ENCODE data around the gene TCN2. TPM values are rescaled to one million over a fixed set of nuclear protein-coding genes. Genes with fewer than 3 reads are reported as not detected.

Gene TCN2
- total and polyA plus RNA-seq, 9 of the 15 experiments (the other 6 are each of a cell fraction or from before 2014, with no cell fraction given) = 0.88 to 5.4 (median 1.7) TPM

DNA sequence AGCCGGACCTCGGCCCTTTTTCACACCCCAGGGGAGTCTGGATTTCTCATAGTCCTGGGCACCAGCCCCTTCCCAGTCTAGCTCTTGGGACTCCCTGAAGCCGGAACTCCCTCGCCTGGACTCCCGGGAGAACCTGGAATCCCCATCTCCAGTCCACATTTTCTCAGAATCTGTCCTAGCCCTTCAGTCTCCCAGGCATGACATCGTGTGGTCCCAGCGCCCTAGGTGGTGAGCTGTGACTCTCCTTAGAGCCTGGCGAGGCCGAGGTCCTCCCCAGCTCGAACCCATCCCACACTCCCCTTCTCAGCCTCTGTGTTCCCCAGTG lies 61.4 kb downstream of the TCN2 start (continued):
- TF ChIP-seq MGA (IDR thresholded peaks at IDR 0.05) = peak; percentile 46; the same call in 1 of the 2 replicates

Measured in K562 (cell line).